Fibroblast of upper back skin (primary cell): Measurements from ENCODE around the gene KLF5.
A peak's percentile ranks its signal among the peaks of the same experiment; 100 is the strongest.

ENCODE experiments used
- DNase-seq: peaks from one replicate; pipeline ENCODE4 v3.0.0-alpha.2; 2013

KLF5 gene

DNA sequence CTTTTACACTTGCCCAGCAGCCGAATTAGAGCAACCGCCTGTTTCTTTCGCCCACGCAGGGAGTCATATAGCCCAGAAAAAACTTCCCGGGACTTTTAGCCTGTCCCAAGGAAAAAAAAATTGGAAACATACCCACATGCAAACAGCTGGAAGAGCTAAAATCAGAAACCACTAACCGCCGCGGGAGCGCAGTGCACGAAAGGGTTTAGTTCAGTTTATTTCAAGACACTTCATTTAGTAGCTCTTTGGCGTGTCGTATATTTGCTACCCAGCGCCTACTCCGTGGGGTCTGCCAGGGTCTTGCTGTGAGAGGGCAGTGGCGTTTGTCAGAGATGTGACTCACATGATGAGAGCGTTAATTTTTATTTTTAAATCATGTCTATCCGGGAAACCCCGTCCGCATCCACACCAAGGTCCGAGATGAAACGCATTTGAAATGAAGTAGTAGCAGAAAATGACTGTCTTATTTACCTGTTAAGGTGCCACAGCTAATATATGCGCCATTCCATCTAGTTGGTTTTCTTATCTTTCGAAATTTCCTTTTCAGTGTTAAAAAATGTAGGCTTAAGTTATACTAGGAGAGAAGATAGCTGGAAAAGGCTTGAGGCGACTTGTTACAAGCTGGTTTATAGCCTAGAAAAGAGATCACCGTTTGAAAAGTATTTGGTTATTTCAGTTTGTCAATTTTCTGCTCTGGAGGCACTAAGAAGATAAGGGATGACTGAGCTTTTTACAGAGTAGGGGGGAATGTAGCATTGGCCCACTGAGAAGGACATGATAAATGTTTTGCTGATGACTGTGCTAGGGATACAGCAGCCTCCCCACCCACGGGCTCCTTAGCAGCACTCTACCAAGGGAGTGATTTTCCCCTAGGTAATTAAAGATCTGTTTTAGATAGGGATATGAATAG, 1.7 kb downstream of the KLF5 start:
- DNase-seq: peak; percentile 77

DNA sequence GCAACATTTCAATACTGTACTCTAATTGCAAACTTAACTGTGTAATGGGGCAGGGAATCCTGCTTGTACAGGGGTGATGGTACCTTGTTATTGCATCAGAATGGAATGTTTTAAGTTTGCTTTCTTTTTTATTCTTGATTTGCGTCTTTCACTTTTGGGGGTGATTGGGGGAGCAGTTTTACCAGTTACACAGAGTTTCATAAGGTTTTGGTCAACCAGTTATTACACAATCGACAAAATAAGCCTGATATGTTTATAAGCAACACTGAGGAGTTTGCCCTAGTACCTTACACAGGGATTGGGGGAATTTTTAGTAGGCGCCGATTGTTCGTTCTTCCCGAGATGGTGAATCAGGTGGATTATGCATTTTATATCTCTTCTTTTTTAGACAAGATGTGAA, 2.7 kb downstream of the KLF5 start:
- DNase-seq: no peak

DNA sequence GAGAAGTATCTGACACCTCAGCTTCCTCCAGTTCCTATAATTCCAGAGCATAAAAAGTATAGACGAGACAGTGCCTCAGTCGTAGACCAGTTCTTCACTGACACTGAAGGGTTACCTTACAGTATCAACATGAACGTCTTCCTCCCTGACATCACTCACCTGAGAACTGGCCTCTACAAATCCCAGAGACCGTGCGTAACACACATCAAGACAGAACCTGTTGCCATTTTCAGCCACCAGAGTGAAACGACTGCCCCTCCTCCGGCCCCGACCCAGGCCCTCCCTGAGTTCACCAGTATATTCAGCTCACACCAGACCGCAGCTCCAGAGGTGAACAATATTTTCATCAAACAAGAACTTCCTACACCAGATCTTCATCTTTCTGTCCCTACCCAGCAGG, 3.1 kb downstream of the KLF5 start:
- DNase-seq: no peak

DNA sequence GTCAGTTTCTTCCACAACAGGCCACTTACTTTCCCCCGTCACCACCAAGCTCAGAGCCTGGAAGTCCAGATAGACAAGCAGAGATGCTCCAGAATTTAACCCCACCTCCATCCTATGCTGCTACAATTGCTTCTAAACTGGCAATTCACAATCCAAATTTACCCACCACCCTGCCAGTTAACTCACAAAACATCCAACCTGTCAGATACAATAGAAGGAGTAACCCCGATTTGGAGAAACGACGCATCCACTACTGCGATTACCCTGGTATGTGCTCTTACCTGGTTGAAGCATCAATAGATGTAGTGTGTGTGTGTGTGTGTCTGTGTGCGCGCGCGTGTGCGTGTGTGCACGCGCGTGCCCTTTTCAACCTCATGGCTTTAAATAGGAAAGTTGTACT, 3.7 kb downstream of the KLF5 start:
- DNase-seq: no peak

DNA sequence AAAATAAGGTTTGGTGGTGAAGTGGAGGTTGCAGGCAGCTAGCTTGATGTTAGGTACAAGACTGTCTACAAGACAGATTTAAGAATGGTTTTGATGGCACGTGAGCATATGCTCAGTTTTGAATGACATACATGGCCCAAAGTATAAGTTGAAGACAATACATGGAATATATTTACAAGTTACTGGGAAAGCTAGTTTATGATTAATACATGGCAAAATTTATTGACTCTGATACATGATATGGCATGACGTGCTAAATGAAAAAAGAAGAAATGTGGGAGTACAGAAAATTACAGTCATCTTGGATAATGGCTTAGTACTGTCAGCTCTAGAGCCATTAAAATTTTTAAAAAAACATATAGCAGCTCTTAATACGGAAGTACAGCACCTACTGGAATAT, 4.4 kb downstream of the KLF5 start:
- DNase-seq: no peak

DNA sequence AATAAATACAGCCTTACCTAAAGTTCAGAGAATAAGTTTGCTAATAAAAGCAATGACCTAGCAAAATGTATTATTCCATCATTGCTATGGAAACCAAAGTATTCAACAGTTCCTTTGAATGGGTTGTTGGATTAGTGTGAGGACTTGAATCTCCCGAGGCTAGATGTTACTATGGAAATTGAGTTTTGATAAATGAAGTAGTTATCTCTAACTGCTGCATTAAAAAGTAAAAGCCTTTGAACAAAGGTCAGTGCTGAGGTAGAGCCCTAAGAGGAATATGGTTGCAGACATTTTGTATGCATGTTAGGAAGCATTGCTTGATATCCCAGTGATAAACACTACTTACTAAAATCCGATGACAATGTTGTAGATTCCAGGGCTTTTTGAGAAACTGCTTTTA, 6.2 kb downstream of the KLF5 start:
- no peak for DNase-seq

DNA sequence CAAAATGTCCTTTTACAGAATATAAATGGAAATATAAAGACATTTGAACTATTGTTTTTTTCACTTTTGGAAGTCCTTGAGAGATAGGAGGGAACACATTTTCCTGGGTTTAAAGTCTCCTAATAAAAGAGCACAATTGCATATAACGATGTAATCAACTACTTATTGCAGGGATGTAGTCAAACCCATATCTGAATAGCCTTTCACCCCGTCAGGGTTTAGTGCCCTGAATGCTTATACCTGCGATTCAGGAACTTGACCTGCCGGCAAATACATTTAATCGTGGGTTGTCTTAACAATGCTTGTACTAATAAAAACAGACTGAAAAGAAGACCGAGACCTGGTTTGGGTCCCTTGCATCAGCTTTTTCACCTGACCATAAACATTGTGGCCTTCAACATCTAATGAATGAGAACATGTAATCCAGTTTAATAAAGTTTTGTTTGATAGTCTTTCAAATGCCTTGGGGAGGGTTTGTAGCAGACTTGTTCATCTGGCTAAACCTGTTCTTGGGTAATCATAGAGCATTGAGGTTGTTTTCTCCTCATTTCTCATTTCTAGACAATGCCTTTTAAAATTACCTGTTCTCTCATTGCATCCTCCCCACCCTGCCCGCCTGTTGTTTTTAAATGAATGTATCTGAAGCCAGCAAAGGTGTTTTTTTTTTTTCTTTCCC, 7.0 kb downstream of the KLF5 start:
- DNase-seq: no peak

DNA sequence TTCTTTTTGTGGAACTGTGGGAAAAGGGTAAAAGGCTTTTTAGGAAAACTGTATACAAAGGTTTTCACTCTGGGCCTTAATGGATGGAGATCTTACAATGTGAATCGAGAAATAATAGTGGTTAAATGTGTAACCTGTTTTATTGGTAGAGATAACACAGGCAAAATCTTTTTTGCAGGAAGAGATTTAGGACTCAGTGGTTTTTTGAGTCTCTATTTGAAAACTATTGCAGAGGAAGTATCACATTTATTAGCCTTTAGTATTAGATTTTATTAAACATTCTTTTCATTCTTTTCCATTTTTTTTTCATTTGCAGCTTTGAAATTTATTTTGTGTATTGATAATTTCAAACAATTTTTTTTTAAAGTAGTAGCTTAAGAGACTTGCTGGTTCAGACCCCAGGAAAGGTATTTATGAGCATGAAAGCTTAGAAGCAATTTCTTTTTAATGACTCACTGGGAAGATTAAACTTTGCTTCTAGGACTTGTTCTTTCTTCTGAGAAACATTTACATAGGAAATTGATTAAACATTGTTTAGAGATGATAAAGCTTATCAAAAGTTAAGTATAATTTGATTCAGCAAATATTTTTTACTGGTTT, 10.5 kb downstream of the KLF5 start:
- DNase-seq: peak; percentile 40

DNA sequence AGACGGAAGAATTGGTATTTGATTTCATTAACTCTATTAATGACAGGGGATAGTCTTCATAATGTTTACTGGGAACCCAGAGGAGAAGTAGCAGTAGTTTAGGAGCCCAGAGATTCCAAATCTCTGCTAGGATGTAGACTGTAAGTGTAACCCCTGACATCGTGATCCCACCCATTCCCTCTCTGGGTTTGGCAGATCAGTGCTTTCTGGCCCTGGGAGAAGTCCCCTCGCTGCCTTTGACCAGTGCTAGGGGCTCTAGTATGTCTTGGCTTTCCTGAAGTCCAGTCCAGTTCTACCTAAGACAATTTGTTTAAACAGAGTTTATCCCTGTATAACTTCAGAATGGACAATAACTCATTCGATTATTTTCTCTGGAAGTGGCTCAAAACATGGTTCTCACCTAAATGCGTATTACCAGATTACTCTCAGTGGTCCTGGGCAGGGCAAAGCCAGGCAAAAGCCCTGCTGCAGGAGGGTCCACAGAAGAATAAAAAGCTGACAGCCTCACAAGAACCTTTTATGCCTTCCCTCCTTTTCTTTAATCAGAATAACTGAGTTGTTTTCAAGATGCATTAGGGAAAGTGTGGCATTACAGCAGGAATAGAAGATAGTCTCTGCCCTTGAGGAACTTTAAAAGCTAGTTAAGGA, 11.8 kb downstream of the KLF5 start:
- no peak for DNase-seq

DNA sequence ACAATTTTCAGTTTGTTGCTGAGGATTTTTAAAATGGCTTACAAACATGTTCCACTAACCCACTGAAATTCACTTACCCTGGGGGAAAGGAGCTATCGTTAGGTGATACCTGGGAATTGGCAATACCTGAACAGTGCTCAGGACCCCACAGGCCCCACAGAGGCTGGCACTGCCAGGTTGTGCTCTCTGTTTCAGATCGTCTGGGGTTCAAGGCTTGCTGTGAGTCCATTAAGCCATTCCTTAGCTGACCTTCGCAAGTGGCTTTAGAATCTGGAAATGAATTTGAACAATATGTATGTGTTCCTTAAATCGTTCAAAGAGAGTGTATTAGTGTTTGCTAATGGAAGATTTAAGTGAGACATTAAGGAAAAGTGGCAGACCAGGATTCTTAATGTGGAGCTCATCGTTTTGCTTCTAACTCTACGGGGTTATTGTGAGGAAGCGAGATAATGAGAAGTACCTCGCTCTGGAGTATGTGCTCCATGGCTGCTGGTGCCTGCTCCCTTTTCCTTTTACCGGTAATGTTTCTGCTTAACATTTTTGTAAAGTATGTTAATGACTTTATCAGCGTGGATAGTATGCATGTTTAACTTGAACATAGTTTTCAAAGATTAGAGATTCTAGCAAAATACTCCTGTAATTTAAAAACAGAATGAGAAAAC, 13.6 kb downstream of the KLF5 start:
- DNase-seq: no peak

DNA sequence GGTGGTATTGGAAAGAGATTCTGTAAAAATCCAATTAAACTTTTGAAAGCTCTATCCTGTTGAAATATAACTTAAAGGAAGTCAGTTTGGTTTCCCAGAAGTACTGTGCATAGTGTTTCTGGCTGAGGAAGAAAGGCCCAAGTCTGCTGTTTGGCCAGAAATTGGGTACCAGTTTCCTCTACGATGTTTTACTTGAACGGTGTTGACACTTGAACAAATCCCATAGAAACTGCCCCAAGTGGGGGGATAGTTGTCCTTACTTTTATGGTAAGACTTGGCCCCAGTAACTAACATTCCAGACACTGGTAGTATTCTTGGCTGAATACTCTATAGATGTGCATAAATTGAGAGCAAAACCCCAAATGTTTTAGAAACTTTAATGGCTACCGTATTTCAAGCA, 14.2 kb downstream of the KLF5 start:
- no peak for DNase-seq

DNA sequence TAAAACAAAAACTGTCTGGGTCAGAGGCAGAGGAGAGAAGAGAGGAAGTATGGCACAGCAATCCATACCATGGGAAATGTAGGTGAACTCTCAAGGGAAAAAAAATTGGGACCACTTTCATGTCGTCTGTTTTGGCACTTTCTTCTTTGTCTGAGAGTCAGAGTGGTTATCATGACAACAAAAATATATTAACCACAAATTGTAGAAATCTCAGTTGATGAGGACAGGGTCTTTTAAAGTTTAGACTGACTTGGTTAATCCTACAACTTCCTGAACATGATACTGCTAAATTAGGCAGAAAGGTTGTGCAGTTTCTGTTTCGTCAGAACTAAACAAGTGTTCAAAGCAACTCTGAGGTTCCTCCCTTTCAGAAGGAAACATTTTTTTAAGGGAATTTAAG, 15.2 kb downstream of the KLF5 start:
- DNase-seq: no peak

DNA sequence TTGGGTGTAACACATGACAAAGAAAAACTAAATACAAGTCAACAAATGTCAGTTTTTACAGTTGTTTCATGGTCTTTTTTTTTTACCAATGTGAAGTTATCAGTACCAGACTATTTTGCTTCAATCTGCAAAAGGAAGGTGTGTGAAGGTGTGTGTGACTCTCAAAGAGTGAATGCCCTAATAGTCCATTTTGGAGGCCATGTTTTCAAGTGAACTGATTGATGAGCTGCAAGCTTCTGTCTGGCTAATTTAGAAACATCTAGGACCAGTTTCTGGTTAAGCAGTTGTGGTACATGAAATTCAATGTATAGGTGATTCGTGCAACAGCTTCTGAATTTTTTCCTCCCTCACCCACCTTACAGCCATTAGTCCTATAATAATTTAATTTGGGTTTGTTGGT, 16.1 kb downstream of the KLF5 start:
- DNase-seq: no peak

DNA sequence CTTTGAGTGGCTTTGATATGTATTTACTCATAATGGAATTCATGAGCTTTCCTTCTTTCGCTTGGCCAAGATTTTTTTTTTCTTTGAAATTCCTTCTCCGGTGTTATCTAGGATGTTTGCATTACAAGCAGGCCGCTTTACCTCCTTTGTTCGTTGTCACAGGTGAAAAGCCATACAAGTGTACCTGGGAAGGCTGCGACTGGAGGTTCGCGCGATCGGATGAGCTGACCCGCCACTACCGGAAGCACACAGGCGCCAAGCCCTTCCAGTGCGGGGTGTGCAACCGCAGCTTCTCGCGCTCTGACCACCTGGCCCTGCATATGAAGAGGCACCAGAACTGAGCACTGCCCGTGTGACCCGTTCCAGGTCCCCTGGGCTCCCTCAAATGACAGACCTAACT, 16.7 kb downstream of the KLF5 start:
- no peak for DNase-seq

DNA sequence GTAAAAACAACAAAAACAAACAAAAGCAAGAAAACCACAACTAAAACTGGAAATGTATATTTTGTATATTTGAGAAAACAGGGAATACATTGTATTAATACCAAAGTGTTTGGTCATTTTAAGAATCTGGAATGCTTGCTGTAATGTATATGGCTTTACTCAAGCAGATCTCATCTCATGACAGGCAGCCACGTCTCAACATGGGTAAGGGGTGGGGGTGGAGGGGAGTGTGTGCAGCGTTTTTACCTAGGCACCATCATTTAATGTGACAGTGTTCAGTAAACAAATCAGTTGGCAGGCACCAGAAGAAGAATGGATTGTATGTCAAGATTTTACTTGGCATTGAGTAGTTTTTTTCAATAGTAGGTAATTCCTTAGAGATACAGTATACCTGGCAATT, 17.1 kb downstream of the KLF5 start:
- no peak for DNase-seq

DNA sequence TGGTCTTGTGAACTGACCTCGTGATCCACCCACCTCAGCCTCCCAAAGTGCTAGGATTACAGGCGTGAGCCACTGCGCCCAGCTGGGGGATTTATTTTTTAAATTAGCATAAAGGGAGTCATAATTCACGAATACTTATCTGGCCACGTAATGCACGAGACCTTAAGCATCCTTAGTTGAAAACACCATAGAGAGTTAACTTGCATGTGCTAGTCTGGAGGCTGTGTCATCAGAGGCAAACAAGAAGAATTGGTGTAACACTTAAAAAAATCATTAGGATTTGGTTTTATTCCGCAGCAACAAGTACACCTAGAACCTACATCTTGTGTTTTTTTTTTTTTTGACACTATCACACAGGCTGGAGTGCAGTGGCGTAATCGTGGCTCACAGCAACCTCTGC, 19.1 kb downstream of the KLF5 start:
- no peak for DNase-seq

DNA sequence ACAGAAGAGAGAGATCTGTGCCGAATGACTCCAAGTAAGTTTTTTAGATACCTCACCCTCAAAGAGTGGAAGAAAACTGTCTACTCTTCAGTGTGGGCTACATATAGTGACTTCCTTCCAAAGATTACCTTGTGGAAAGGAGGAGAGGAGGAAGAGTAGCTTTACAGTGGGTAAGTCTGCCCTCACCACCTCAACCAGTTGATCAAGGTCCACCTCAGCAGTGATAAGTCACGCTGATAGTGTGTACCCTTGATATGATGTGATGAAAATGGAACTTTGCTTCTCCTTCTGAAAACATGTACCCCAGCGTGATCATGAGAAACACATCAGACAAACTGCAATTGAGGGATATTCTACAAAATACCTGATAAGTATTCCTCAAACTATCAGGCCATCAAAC, 20.6 kb downstream of the KLF5 start:
- no peak for DNase-seq

DNA sequence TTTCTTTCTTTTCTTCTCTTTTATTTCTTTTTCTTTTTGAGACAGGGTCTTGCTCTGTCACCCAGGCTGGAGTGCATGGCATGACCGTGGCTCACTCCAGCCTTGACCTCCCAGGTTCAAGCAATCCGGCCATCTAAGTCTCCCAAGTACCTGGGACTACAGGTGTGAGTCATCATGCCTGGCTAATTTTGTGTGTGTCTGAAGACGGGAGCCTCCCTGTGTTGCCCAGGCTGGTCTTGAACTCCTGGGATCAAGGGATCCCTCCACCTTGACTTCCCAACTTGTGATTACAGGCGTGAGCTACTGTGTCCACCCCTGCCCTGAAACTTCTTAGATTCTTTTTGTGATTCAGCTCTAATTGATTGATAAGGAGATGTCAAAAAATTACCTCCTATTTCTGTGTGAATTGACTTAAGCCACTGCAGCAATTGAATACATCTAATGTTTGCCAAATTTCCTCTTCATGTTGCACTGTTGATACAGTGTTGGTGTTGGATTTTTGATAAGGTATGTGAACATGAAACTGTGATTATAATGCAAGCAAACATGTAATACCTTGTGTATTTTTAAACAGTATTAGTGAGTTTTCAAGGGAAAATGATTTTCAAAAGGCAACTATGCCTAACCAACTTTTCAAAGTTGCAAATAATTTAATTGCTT, 22.6 kb downstream of the KLF5 start:
- DNase-seq: no peak

DNA sequence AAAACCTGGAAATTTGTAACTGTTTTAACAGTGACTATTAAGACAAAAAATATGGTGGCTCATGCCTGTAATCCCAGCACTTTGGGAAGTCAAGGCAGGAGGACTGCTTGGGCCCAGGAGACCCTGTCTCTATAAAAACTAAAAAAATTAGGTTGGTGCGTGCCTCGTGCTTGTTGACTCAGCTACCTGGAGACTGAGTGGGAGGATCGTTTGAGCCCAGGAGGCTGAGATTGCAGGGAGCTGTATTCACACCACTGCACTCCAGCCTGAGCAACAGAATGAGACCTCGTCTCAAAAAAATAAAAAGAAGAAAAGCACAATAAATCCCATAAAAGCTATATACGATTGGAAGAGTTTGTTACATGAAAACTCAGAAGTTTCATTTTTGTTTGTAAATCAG, 23.7 kb downstream of the KLF5 start:
- no peak for DNase-seq

DNA sequence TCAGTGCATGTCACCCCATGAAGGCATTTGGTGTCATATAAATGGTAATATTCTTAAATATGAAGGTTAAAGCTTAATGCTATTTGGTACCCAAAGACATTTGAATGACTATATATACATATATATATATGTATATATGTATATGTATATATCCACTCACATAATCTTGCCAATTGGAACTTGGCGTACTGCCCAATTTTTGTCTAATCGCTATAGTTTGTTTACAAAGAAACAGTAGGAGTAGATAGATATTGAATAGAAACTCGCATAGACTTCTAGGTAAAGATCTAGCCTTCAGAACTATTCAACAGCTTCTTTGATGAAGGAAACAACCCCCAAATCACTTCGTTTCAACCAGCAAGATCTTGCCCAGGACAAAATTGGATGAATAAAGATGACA, 24.1 kb downstream of the KLF5 start:
- DNase-seq: no peak

DNA sequence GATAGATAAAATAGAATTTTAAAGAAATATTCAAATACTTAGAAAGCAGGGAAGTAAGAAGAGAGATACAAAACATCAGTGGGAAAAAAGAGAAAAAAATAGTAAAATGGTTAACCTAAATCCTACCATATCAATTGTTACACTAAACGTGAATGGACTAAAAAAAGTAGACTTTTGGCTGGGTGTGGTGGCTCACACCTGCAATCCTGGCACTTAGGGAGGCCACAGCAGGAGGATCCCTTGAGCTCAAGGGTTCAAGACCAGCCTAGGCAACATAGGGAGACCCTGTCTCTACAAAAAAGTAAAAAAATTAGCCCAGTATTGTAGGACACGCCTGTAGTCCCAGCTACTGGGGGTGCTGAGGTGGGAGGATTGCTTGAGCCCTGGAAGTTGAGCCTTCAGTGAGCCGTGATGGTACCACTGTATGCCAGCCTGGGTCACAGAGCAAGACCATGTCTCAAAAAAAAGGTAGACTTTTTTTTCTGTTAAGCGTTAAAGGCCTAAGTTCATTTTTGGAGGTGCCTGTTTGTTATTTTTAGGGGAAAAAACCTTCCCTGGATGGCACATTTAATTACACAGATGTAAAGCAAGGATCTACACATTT, 29.6 kb downstream of the KLF5 start:
- no peak for DNase-seq

DNA sequence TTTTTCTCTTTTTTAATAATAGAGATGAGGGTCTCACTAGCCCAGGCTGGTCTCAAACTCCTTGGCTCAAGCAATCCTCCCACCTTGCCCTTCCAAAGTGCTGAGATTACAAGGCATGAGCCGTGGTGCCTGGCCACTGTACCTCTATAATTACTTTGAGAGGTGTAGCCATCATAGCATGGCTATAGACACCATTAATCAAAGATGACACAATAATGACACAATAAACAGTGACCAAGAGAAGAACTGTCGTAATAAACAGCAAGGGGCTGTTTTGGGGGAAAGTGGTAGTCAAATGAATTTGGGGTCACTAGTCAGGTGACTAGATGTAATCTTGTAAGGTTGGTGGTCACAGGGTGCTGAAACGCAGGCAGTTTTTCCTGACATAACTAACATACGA, 30.4 kb downstream of the KLF5 start:
- no peak for DNase-seq
